Tibial artery (tissue), 4 donors: ENCODE data around the gene RBPJL.

Experiments used
- DNase-seq, 2 donors: peaks; one replicate each; pipeline ENCODE4 v3.0.0-alpha.2; 2019
- H3K27ac ChIP-seq, 2 donors: fragments of 200-600 bp; sonication (generic) in 1 of 2; 1 replicate in 1 of 2; 2 replicates in 1 of 2; pipeline ENCODE4 v1.5.1; 2018 to 2019; ENCODE audit warnings: mild to moderate bottlenecking in 1 of 2
- H3K27me3 ChIP-seq, 2 donors: fragments of 200-600 bp; sonication (generic) in 1 of 2; one replicate each; pipeline versions ENCODE4 v1.5.1 to v1.6.0; 2016 to 2019
- H3K36me3 ChIP-seq, 3 donors: fragments of 200-600 bp; sonication (generic) in 2 of 3; one replicate each; pipeline ENCODE4 v1.5.1; 2016 to 2019; ENCODE audit warnings: mild to moderate bottlenecking in 2 of 3
- H3K4me1 ChIP-seq, 4 donors: fragments of 200-600 bp; sonication (generic) in 2 of 4; 1 replicate in 3 of 4; 2 replicates in 1 of 4; pipeline ENCODE4 v1.5.1; 2016 to 2019
- H3K4me3 ChIP-seq, 2 donors: fragments of 200-600 bp; sonication (generic) in 1 of 2; 1 replicate in 1 of 2; 2 replicates in 1 of 2; pipeline ENCODE4 v1.5.1; 2018 to 2019; ENCODE audit warnings: mild to moderate bottlenecking in 2 of 2
- H3K9me3 ChIP-seq, 3 donors: fragments of 200-600 bp; sonication (generic) in 1 of 3; one replicate each; pipeline ENCODE4 v1.5.1; 2016 to 2019
- intact Hi-C: fragments of 100-400 bp; cut with DNase I; formaldehyde crosslinking; loops from one replicate; pipeline ENCODE4 v1.15.0; 2023; ENCODE audit warnings: low total_unique reads
- TF ChIP-seq, protein P1 (sequence below), 2 experiments: fragments of 200-600 bp in 1 of 2; fragments of 450-650 bp in 1 of 2; IDR thresholded peaks; one replicate each; pipeline ENCODE4 v1.5.1; 2017 to 2019; ENCODE audit warnings: antibody characterized with exemption in 2 of 2, mild to moderate bottlenecking in 1 of 2, moderate library complexity in 1 of 2

The RBPJL gene

GRCh38 chr20:45300961-45301360, 5.7 kb upstream of the RBPJL start:
- Histone ChIP-seq H3K27ac (no peak overlapping the region), H3K27me3 (peaks cover 0 to 57% of the 10 kb centered on the region in 2 donors), H3K36me3 (no peaks in the 10 kb centered on the region), H3K4me1 (no peaks in the 10 kb centered on the region), H3K9me3 (no peaks in the 10 kb centered on the region), H3K4me3 (no peak overlapping the region)
- TF ChIP-seq, protein P1, sequence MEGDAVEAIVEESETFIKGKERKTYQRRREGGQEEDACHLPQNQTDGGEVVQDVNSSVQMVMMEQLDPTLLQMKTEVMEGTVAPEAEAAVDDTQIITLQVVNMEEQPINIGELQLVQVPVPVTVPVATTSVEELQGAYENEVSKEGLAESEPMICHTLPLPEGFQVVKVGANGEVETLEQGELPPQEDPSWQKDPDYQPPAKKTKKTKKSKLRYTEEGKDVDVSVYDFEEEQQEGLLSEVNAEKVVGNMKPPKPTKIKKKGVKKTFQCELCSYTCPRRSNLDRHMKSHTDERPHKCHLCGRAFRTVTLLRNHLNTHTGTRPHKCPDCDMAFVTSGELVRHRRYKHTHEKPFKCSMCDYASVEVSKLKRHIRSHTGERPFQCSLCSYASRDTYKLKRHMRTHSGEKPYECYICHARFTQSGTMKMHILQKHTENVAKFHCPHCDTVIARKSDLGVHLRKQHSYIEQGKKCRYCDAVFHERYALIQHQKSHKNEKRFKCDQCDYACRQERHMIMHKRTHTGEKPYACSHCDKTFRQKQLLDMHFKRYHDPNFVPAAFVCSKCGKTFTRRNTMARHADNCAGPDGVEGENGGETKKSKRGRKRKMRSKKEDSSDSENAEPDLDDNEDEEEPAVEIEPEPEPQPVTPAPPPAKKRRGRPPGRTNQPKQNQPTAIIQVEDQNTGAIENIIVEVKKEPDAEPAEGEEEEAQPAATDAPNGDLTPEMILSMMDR (IDR thresholded peaks at IDR 0.05), result no peak
- intact Hi-C loops, result no loop called here
- DNase-seq, result no peak

DNA sequence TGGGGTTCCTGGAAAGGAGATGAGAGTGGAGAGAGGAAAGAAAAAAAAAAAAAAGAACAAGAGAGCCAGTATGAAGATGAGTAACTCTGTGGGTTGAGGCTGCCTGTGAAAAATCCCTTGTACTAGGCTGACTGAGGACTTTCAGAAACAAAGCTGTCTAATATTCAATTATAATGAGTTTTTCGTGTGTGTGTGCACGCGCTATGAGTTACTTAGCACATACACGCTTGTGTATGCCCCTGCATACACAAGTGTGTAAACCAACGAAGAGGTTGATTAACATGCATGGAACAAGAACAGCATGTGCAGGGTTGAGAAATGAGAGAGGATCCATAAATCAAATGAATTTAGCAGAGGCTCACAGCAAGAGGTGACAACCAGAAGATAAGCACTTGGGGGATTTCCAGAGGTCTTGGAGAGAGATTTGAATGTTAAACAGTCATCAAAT, 4.8 kb upstream of the RBPJL start:
- peaks cover 0 to 59% of the 10 kb centered on the region in 2 donors for H3K27me3 ChIP-seq
- TF ChIP-seq, protein P1 (IDR thresholded peaks at IDR 0.05), result no peak
- intact Hi-C loops, result no loop called here

DNA sequence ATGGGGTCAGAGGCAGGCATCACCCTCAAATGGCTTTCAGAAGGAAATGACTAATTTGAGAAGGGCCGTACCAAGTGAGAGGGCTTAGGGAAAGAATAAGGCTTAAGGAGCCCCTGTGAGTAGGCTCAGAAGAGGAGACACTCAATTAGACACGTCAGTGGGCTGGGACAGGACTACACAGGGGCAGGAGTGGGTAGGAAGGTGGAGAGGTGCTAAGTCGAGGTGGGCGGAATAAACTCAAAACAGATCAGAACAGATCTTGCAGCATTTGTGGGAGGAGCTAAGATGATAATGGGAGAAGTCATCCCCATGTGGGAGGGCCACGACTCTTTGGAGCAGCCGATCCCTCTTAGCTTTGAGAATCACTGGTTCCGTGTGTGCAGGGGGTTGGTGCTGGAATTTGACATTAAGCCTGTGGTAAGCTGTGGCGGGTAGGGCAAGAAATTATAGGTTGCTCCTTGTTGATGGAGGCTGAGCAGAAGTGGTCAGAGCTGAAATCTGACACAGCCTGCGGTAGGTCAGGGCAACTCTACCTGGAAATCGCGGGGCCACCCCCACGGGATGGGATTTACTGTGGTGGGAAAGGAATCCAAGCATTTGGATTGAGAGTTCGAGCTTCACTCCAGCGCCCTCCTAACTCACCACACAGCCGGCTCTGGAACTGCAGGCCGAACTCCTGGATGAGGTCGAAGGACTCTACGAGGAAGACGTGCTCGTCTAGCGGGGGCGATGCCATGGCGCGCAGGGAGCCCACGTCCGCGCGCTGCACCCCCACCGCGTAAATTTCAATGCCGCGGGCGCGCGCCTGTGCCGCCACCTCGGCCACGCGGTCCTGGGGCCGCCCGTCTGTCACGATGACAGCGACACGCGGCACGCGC, 2.8 kb upstream of the RBPJL start:
- DNase-seq, result peak in 1 of 2 donors; percentile 41
- intact Hi-C loops, result no loop called here
- H3K27ac ChIP-seq, result no peak overlapping the region
- H3K4me1 ChIP-seq, result peaks cover 0 to 11% (median 4%) of the 10 kb centered on the region in 4 donors
- peaks cover 0 to 62% of the 10 kb centered on the region in 2 donors for H3K27me3 ChIP-seq
- TF ChIP-seq, protein P1 (IDR thresholded peaks at IDR 0.05), result no peak
- H3K4me3 ChIP-seq, result no peak overlapping the region
- no peaks in the 10 kb centered on the region for H3K9me3 ChIP-seq
- no peaks in the 10 kb centered on the region for H3K36me3 ChIP-seq

More for the DNA sequence above, 4.8 kb upstream of the RBPJL start:
- H3K4me3 ChIP-seq, result no peak overlapping the region
- no peaks in the 10 kb centered on the region for H3K9me3 ChIP-seq
- H3K4me1 ChIP-seq, result peaks cover 0 to 7% (median 4%) of the 10 kb centered on the region in 4 donors
- no peak overlapping the region for H3K27ac ChIP-seq
- DNase-seq, result no peak
- H3K36me3 ChIP-seq, result no peaks in the 10 kb centered on the region

- intact Hi-C loops, result no loop called here
- DNase-seq, result peak in 1 of 2 donors; percentile 53
- TF ChIP-seq, protein P1 (IDR thresholded peaks at IDR 0.05), result no peak
- Histone ChIP-seq H3K4me3 (no peak overlapping the region), H3K36me3 (no peaks in the 10 kb centered on the region), H3K4me1 (peaks cover 0 to 11% (median 4%) of the 10 kb centered on the region in 4 donors), H3K27ac (no peak overlapping the region), H3K27me3 (peaks cover 0 to 69% of the 10 kb centered on the region in 2 donors), H3K9me3 (no peaks in the 10 kb centered on the region)
Observed at GRCh38 chr20:45304464-45304999, 2.1 kb upstream of the RBPJL start.

- peak in 1 of 2 donors; percentile 55 for DNase-seq
- H3K4me3 ChIP-seq, result no peak overlapping the region
- no peaks in the 10 kb centered on the region for H3K36me3 ChIP-seq
- intact Hi-C loops, result no loop called here
- H3K9me3 ChIP-seq, result no peaks in the 10 kb centered on the region
- TF ChIP-seq, protein P1 (IDR thresholded peaks at IDR 0.05), result no peak
- peaks cover 0 to 11% (median 4%) of the 10 kb centered on the region in 4 donors for H3K4me1 ChIP-seq
- no peak overlapping the region for H3K27ac ChIP-seq
- peaks cover 0 to 69% of the 10 kb centered on the region in 2 donors for H3K27me3 ChIP-seq
Observed at GRCh38 chr20:45305262-45305661, 1.4 kb upstream of the RBPJL start.
